ENCODE measurements around the gene AR. TPM values are rescaled to one million over a fixed set of nuclear protein-coding genes. Genes with fewer than 3 reads are reported as not detected.

AR gene
- total RNA-seq, 2 donors from 2014 or later: 0.22 to 1.5 TPM

DNA sequence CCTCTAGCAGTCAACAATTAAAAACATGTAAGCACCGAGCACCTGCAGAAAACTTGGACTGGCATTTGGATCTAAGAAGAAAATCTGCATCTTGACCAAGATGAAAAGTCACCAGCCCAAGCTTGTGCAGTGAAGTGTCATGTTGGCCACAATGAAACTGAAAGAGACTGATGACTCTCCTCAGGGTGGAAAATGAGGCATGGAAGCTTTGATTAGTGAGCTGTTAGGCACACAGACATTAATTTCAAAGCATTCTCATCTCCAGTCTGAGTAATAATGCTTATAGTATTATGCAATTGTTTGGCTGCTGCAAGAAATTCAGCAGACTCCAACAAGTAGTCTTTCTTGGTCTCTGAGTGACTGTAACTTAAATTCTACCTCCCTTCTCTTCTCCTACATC lies 150.1 kb downstream of the AR start:
- no peaks in the 10 kb centered on the region for H3K9me3 ChIP-seq (ENCODE audit: control insufficient read depth, low read length, poor library complexity, severe bottlenecking)
- DNase-seq (no peak), ATAC-seq (no peak)
- Mint-ChIP-seq H3K36me3 (ENCODE audit: low read depth) (no peaks in the 10 kb centered on the region), H3K27me3 (no peaks in the 10 kb centered on the region), H3K4me3 (no peak overlapping the region), H3K4me1 (no peaks in the 10 kb centered on the region), H3K27ac (no peak overlapping the region)

DNA sequence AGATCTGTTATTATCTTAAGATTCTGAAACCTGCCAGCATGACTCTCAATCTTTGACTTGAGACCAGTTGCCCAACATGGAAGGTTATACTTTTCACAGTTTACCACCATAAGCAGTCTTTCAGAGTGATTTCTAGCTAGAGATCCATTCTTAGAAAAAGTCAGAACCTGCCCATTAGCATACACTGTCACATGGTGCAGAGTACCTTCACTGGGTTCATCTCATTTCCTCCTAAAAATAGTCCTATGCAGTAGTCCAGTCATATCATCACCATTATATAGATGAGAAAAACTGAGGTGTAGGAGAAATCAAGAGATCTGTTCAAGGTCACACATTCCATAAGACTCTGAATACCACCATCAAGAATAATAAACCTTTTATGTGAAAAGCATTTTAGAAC lies 153.6 kb downstream of the AR start:
- H3K4me1 Mint-ChIP-seq: no peaks in the 10 kb centered on the region
- H3K27ac Mint-ChIP-seq: no peak overlapping the region
- no peaks in the 10 kb centered on the region for H3K36me3 Mint-ChIP-seq (ENCODE audit: low read depth)
- no peaks in the 10 kb centered on the region for H3K27me3 Mint-ChIP-seq
- no peak overlapping the region for H3K4me3 Mint-ChIP-seq
- DNase-seq (no peak), ATAC-seq (no peak)
- no peaks in the 10 kb centered on the region for H3K9me3 ChIP-seq (ENCODE audit: control insufficient read depth, low read length, poor library complexity, severe bottlenecking)

GRCh38 chrX:67700602-67701001 lies 156.8 kb downstream of the AR start:
- no peaks in the 10 kb centered on the region for H3K27me3 Mint-ChIP-seq
- H3K4me3 Mint-ChIP-seq: no peak overlapping the region
- no peaks in the 10 kb centered on the region for H3K36me3 Mint-ChIP-seq (ENCODE audit: low read depth)
- no peak overlapping the region for H3K27ac Mint-ChIP-seq
- no peak for ATAC-seq
- no peaks in the 10 kb centered on the region for H3K9me3 ChIP-seq (ENCODE audit: control insufficient read depth, low read length, poor library complexity, severe bottlenecking)
- no peak for DNase-seq
- H3K4me1 Mint-ChIP-seq: no peaks in the 10 kb centered on the region

DNA sequence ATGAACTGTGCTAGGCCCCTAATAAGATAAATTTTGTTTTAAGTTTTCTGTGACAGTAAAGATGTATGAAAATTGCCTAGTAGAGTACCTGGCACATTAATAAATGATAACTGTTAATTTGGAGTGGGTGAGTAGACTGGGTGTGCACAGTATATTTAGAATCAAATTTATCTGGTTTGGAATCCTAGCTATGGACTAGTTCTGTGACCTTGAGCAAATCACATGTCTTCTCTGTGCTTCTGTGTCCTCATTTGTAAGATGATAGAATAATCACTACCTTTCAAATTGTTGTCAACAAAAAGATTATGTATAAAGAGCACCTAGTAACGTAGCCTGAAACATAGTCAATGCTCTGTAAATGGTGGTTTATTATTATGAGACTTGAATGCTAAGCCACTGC lies 170.2 kb downstream of the AR start:
- ATAC-seq: no peak
- DNase-seq: no peak
- no peak overlapping the region for H3K27ac Mint-ChIP-seq
- no peaks in the 10 kb centered on the region for H3K4me1 Mint-ChIP-seq
- H3K9me3 ChIP-seq (ENCODE audit: control insufficient read depth, low read length, poor library complexity, severe bottlenecking): no peaks in the 10 kb centered on the region
- H3K36me3 Mint-ChIP-seq (ENCODE audit: low read depth): no peaks in the 10 kb centered on the region
- no peaks in the 10 kb centered on the region for H3K27me3 Mint-ChIP-seq
- no peak overlapping the region for H3K4me3 Mint-ChIP-seq

GRCh38 chrX:67717571-67717970 lies 173.8 kb downstream of the AR start:
- DNase-seq (no peak), ATAC-seq (no peak)
- Mint-ChIP-seq H3K27me3 (no peaks in the 10 kb centered on the region), H3K27ac (no peak overlapping the region), H3K36me3 (ENCODE audit: low read depth) (no peaks in the 10 kb centered on the region), H3K4me1 (no peaks in the 10 kb centered on the region), H3K4me3 (no peak overlapping the region)
- H3K9me3 ChIP-seq (ENCODE audit: control insufficient read depth, low read length, poor library complexity, severe bottlenecking): no peaks in the 10 kb centered on the region

- no peak overlapping the region for H3K27ac Mint-ChIP-seq
- no peaks in the 10 kb centered on the region for H3K4me1 Mint-ChIP-seq
Observed at GRCh38 chrX:67718926-67719325, 175.1 kb downstream of the AR start.

GRCh38 chrX:67720344-67720743 lies 176.5 kb downstream of the AR start:
- DNase-seq (no peak), ATAC-seq (no peak)
- Mint-ChIP-seq H3K36me3 (ENCODE audit: low read depth) (no peaks in the 10 kb centered on the region), H3K4me3 (no peak overlapping the region), H3K27ac (no peak overlapping the region), H3K27me3 (no peaks in the 10 kb centered on the region), H3K4me1 (no peaks in the 10 kb centered on the region)
- no peaks in the 10 kb centered on the region for H3K9me3 ChIP-seq (ENCODE audit: control insufficient read depth, low read length, poor library complexity, severe bottlenecking)

More at GRCh38 chrX:67718926-67719325, 175.1 kb downstream of the AR start:
- no peaks in the 10 kb centered on the region for H3K36me3 Mint-ChIP-seq (ENCODE audit: low read depth)
- H3K27me3 Mint-ChIP-seq: no peaks in the 10 kb centered on the region
- no peak overlapping the region for H3K4me3 Mint-ChIP-seq
- DNase-seq: no peak
- no peaks in the 10 kb centered on the region for H3K9me3 ChIP-seq (ENCODE audit: control insufficient read depth, low read length, poor library complexity, severe bottlenecking)
- ATAC-seq: no peak

DNA sequence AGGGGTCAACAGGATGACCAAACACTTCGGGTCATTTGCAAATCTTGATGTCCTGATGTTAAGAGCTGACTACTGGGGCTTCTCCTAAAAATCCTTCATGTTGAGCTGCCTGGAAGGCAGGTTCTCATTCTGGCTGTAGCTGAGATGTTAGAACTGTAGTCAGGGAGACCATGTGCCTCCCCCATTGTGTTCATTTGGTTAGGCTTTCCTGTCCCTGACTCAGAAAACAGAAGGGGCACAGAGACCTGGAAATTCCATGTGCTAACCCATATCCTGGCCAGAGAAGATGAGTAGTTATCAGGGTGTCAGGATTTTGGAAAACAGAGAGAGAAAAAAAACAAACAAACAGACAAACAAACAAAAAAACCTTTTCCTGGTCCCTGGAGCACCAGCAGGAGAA lies 177.5 kb downstream of the AR start:
- no peaks in the 10 kb centered on the region for H3K9me3 ChIP-seq (ENCODE audit: control insufficient read depth, low read length, poor library complexity, severe bottlenecking)
- DNase-seq (no peak), ATAC-seq (no peak)
- Mint-ChIP-seq H3K36me3 (ENCODE audit: low read depth) (no peaks in the 10 kb centered on the region), H3K27me3 (no peaks in the 10 kb centered on the region), H3K27ac (no peak overlapping the region), H3K4me3 (no peak overlapping the region), H3K4me1 (no peaks in the 10 kb centered on the region)

- ATAC-seq (no peak), DNase-seq (no peak)
- Mint-ChIP-seq H3K27ac (no peak overlapping the region), H3K4me1 (no peaks in the 10 kb centered on the region), H3K4me3 (no peak overlapping the region), H3K36me3 (ENCODE audit: low read depth) (no peaks in the 10 kb centered on the region), H3K27me3 (no peaks in the 10 kb centered on the region)
- no peaks in the 10 kb centered on the region for H3K9me3 ChIP-seq (ENCODE audit: control insufficient read depth, low read length, poor library complexity, severe bottlenecking)
Observed at GRCh38 chrX:67723580-67724351, 179.9 kb downstream of the AR start.

DNA sequence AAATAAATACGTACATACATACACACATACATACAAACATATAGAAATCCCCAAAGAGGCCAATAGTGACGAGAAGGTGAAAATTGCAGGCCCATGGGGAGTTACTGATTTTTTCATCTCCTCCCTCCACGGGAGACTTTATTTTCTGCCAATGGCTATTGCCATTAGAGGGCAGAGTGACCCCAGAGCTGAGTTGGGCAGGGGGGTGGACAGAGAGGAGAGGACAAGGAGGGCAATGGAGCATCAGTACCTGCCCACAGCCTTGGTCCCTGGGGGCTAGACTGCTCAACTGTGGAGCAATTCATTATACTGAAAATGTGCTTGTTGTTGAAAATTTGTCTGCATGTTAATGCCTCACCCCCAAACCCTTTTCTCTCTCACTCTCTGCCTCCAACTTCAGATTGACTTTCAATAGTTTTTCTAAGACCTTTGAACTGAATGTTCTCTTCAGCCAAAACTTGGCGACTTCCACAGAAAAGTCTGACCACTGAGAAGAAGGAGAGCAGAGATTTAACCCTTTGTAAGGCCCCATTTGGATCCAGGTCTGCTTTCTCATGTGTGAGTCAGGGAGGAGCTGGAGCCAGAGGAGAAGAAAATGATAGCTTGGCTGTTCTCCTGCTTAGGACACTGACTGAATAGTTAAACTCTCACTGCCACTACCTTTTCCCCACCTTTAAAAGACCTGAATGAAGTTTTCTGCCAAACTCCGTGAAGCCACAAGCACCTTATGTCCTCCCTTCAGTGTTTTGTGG lies 180.7 kb downstream of the AR start:
- no peaks in the 10 kb centered on the region for H3K27me3 Mint-ChIP-seq
- no peaks in the 10 kb centered on the region for H3K36me3 Mint-ChIP-seq (ENCODE audit: low read depth)
- no peaks in the 10 kb centered on the region for H3K4me1 Mint-ChIP-seq
- no peaks in the 10 kb centered on the region for H3K9me3 ChIP-seq (ENCODE audit: control insufficient read depth, low read length, poor library complexity, severe bottlenecking)
- no peak for ATAC-seq
- no peak for DNase-seq
- no peak overlapping the region for H3K27ac Mint-ChIP-seq
- no peak overlapping the region for H3K4me3 Mint-ChIP-seq

DNA sequence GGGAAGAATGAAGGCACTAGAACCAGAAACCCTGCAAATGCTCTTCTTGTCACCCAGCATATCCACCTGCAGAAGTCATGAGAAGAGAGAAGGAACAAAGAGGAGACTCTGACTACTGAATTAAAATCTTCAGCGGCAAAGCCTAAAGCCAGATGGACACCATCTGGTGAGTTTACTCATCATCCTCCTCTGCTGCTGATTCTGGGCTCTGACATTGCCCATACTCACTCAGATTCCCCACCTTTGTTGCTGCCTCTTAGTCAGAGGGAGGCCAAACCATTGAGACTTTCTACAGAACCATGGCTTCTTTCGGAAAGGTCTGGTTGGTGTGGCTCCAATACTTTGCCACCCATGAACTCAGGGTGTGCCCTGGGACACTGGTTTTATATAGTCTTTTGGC lies 181.7 kb downstream of the AR start:
- H3K4me1 Mint-ChIP-seq: no peaks in the 10 kb centered on the region
- H3K9me3 ChIP-seq (ENCODE audit: control insufficient read depth, low read length, poor library complexity, severe bottlenecking): no peaks in the 10 kb centered on the region
- no peak overlapping the region for H3K27ac Mint-ChIP-seq
- no peaks in the 10 kb centered on the region for H3K36me3 Mint-ChIP-seq (ENCODE audit: low read depth)
- DNase-seq: no peak
- H3K4me3 Mint-ChIP-seq: no peak overlapping the region
- ATAC-seq: no peak
- no peaks in the 10 kb centered on the region for H3K27me3 Mint-ChIP-seq

GRCh38 chrX:67726018-67726417 lies 182.2 kb downstream of the AR start:
- no peak for ATAC-seq
- Mint-ChIP-seq H3K27ac (no peak overlapping the region), H3K27me3 (no peaks in the 10 kb centered on the region), H3K36me3 (ENCODE audit: low read depth) (no peaks in the 10 kb centered on the region), H3K4me3 (no peak overlapping the region), H3K4me1 (no peaks in the 10 kb centered on the region)
- H3K9me3 ChIP-seq (ENCODE audit: control insufficient read depth, low read length, poor library complexity, severe bottlenecking): no peaks in the 10 kb centered on the region
- no peak for DNase-seq

- Mint-ChIP-seq H3K27me3 (no peaks in the 10 kb centered on the region), H3K4me3 (no peak overlapping the region), H3K4me1 (no peaks in the 10 kb centered on the region), H3K36me3 (ENCODE audit: low read depth) (no peaks in the 10 kb centered on the region), H3K27ac (no peak overlapping the region)
- ATAC-seq: no peak
- H3K9me3 ChIP-seq (ENCODE audit: control insufficient read depth, low read length, poor library complexity, severe bottlenecking): no peaks in the 10 kb centered on the region
- no peak for DNase-seq
Observed at GRCh38 chrX:67727576-67727975, 183.8 kb downstream of the AR start.

DNA sequence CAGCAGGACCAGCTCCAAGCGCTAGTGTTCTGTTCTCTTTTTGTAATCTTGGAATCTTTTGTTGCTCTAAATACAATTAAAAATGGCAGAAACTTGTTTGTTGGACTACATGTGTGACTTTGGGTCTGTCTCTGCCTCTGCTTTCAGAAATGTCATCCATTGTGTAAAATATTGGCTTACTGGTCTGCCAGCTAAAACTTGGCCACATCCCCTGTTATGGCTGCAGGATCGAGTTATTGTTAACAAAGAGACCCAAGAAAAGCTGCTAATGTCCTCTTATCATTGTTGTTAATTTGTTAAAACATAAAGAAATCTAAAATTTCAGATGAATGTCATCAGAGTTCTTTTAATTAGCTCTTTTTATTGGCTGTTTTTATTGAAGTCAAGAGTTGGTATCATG lies 186.5 kb downstream of the AR start:
- H3K4me1 Mint-ChIP-seq: no peaks in the 10 kb centered on the region
- no peaks in the 10 kb centered on the region for H3K36me3 Mint-ChIP-seq (ENCODE audit: low read depth)
- no peak overlapping the region for H3K27ac Mint-ChIP-seq
- ATAC-seq (no peak), DNase-seq (no peak)
- H3K9me3 ChIP-seq (ENCODE audit: control insufficient read depth, low read length, poor library complexity, severe bottlenecking): no peaks in the 10 kb centered on the region
- H3K27me3 Mint-ChIP-seq: no peaks in the 10 kb centered on the region
- no peak overlapping the region for H3K4me3 Mint-ChIP-seq
